ENCODE data around the gene PTCD3. TPM values are rescaled to one million over a fixed set of nuclear protein-coding genes. Genes with fewer than 3 reads are reported as not detected.

PTCD3 gene
- total and polyA plus RNA-seq, 12 donors, result 30.2 to 232 (median 155) TPM

DNA sequence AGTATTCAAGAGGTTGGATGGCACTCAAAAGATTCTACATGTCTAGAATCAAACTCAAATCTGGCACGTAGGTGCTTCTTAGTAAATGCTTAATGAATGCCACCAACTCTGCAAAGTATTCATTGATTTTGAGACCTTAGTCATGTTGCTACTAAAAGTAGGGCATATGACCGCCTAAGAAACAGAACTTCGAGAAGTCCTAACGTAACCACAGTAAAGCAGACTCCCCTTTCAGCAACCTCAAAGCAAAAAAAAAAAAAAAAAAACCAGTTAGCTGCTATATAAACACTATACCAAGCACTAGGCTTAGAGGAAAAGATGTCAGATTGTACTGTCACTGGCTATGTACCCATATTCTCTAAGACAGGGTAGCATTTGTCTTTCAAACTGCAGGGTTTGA is 33.9 kb downstream of the PTCD3 start:
- H3K4me3 ChIP-seq, result no peak overlapping the region
- WGBS, 2 donors, result 94 to 95% methylated on average over 4 of the region's 4 CpGs
- H3K27me3 ChIP-seq, result no peaks in the 10 kb centered on the region
- peaks cover 0 to 100% (median 81%) of the 10 kb centered on the region in 9 donors for H3K36me3 ChIP-seq
- DNase-seq (no peak), ATAC-seq (no peak)
- H3K27ac ChIP-seq, result no peak overlapping the region
- H3K9me3 ChIP-seq, result no peaks in the 10 kb centered on the region
- TF ChIP-seq, protein P1, sequence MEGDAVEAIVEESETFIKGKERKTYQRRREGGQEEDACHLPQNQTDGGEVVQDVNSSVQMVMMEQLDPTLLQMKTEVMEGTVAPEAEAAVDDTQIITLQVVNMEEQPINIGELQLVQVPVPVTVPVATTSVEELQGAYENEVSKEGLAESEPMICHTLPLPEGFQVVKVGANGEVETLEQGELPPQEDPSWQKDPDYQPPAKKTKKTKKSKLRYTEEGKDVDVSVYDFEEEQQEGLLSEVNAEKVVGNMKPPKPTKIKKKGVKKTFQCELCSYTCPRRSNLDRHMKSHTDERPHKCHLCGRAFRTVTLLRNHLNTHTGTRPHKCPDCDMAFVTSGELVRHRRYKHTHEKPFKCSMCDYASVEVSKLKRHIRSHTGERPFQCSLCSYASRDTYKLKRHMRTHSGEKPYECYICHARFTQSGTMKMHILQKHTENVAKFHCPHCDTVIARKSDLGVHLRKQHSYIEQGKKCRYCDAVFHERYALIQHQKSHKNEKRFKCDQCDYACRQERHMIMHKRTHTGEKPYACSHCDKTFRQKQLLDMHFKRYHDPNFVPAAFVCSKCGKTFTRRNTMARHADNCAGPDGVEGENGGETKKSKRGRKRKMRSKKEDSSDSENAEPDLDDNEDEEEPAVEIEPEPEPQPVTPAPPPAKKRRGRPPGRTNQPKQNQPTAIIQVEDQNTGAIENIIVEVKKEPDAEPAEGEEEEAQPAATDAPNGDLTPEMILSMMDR (IDR thresholded peaks at IDR 0.05), result no peak
- intact Hi-C loops (cut with DNase I), result loop anchor here in 1 of 10 donors (5.0 kb wide), 1 partner anchor 32 kb away; no protein-coding TSS in a partner anchor
- H3K4me1 ChIP-seq, result no peaks in the 10 kb centered on the region

DNA sequence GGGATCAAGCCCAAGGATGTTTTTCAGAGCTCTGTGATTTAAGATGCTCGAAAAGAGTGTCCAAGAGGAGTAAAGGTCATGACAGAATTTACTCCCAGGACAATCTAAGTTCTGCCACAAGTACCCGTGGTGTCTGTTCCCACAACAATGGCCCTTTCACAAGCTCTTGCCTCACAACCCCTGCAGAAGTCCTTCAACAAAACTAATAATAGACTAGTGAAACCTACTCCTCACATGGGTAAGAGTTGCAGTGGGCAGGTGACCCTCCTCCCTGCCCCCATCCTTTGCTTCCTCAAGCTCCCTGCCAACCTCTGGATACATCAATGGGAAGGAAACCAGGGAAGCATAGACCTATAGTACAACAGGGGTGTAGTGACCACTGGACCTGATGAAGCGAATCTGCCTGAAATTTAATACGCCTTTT is 34.9 kb downstream of the PTCD3 start:
- 68 to 80% methylated on average over 4 of the region's 4 CpGs for WGBS, 2 donors
- H3K27ac ChIP-seq, result no peak overlapping the region
- ATAC-seq (peak in 5 of 8 donors; percentile 21 to 67 (median 49)), DNase-seq (no peak)
- H3K36me3 ChIP-seq, result peaks cover 0 to 100% (median 81%) of the 10 kb centered on the region in 9 donors
- intact Hi-C loops (cut with DNase I), result no loop called here
- TF ChIP-seq, protein P1 (IDR thresholded peaks at IDR 0.05), result no peak
- H3K4me3 ChIP-seq, result no peak overlapping the region
- H3K27me3 ChIP-seq, result no peaks in the 10 kb centered on the region
- H3K4me1 ChIP-seq, result no peaks in the 10 kb centered on the region
- H3K9me3 ChIP-seq, result no peaks in the 10 kb centered on the region

DNA sequence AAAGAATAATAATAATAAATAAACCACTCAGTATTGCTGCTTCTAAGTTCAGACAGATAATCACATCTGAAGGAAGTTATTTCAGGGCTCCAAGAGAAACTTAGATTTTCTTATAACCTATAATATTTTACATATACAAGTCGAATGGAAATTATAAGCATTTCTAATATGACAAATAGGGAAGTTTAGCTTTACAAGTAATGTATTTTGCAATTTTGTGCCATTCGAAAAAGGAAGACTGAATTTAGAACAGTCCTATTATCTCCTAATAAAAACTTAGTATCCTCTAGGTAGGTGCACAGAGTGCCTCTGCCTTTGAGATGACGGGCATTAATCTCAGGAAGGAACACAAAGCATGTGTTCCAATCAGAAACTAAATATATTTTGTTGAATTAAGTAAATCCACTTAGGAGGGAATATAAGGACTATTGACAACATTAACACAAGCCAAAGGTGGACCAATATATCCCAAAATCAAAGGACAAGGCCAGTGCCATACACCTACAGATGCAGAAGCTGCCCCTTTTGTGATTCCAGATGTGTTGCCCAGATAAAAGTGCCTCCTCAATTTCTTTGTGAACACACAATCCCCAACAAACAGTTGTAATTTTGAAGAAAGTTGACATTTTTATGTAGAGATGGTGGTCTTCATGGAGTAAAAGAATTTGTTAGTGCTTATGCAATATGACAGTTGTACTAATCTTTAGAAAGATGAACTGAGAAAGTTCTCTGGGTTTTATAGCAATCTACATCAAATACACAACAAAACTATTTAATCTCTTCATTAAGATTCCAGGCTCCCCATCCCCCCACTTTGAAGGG is 36.6 kb downstream of the PTCD3 start:
- H3K9me3 ChIP-seq, result no peaks in the 10 kb centered on the region
- DNase-seq, result no peak
- ATAC-seq, result no peak
- peaks cover 0 to 100% (median 81%) of the 10 kb centered on the region in 9 donors for H3K36me3 ChIP-seq
- 74 to 86% methylated on average over 3 of the region's 3 CpGs for WGBS, 2 donors
- no peaks in the 10 kb centered on the region for H3K4me1 ChIP-seq
- H3K27me3 ChIP-seq, result no peaks in the 10 kb centered on the region
- intact Hi-C loops (cut with DNase I), result no loop called here
- TF ChIP-seq, protein P1 (IDR thresholded peaks at IDR 0.05), result no peak
- no peak overlapping the region for H3K4me3 ChIP-seq
- no peak overlapping the region for H3K27ac ChIP-seq

DNA sequence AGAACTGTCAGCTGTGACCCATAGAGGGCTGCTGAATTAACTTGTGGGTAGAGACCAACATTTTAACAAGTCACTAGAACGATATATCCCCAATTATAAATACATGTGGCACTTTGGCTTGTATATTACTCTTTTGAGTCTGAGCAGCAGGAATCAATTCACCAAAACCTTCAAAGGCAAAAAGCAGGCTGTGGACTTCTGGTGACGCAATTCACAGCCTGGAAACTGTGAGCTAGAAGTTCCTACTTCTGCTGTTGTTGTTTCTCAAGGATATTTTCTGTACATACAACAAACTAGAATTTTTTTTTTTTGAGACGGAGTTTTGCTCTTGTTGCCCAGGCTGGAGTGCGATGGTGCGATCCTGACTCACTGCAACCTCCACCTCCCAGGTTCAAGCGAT is 37.3 kb downstream of the PTCD3 start:
- Histone ChIP-seq H3K4me3 (no peak overlapping the region), H3K27me3 (no peaks in the 10 kb centered on the region), H3K27ac (no peak overlapping the region), H3K9me3 (no peaks in the 10 kb centered on the region), H3K4me1 (no peaks in the 10 kb centered on the region), H3K36me3 (peaks cover 0 to 100% (median 81%) of the 10 kb centered on the region in 9 donors)
- no peak for DNase-seq
- 92 to 94% methylated on average over 6 of the region's 6 CpGs for WGBS, 2 donors
- ATAC-seq, result no peak
- intact Hi-C loops (cut with DNase I), result no loop called here
- TF ChIP-seq, protein P1 (IDR thresholded peaks at IDR 0.05), result no peak

Measured in heart right ventricle (tissue), 16 donors.